ENCODE measurements around the gene AUTS2.

The AUTS2 gene

DNA sequence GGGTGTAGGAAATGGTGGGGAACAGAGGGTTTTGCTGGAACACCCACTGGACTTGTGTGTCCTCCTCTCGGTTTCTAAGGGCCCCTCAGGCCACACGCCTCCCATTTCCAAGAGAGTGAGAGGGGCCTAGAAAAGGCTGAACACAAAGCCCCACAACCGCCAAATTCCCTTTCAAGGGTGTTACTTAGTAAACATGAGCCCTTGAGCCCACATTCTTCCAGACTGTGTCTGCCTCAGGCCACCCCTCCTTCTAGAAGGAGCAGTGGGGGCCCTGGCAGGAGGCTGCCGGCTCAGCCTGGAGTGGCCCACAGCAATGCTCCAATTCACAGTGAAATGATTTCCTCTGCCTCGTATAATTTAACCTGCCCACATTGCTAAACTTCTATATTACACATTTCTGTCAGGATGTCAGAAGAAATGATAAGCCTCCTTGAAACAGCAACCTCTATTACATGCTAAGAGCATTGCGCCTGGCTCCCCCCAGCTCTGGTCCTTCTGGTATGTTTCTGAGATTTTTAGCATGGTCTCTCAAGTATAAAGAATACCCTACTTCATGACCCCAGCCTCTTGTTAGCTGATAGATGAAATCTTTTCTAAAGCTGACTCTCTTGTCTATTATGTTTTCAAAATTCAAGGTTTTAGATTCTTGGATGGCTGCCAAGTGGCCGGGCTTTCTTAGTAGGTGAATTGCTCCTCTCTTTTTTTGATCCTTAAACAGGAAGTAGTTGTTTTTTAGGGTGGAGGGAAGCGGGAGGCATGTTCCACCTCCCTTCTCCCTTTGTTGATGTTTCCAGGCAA lies 859.8 kb downstream of the AUTS2 start:
- no peak for DNase-seq

DNA sequence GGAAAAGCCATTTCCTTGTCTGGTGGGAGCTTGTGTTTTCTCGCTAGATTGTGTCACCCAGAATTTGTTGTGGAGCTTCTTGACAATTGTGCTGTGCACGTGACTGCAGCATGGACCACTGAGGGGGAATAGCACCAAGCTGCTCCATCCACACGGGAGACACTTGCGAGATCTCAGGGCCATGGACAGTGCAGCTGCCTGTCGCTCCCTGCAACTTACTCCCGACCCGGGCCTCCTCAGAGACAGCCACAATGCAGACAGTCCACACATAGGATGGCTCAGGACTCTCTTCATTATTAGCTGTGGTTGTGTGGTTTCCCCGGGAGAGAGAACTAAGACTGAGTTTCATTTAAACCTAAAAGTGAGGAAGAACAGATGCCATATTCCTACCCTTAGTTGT lies 860.5 kb downstream of the AUTS2 start:
- DNase-seq: no peak

DNA sequence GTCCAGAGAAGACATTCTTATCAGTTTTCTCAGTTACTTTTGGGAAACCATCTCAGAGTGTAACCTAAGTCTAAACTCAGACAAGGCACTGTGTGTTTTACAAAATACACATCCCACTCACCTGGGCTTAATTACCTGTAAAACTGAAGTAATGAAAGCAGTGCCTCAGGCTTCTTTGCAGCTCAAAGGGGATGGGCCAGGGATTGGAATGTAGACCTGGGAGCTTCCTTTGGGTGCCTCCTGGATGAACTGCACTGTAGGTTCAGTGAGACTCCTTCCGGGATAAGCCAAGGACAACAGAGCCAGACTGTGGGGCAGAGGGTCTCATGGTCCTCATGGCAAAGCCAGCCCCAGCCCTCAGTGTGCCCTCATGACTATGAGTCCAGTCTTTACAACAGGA lies 861.3 kb downstream of the AUTS2 start:
- no peak for DNase-seq

DNA sequence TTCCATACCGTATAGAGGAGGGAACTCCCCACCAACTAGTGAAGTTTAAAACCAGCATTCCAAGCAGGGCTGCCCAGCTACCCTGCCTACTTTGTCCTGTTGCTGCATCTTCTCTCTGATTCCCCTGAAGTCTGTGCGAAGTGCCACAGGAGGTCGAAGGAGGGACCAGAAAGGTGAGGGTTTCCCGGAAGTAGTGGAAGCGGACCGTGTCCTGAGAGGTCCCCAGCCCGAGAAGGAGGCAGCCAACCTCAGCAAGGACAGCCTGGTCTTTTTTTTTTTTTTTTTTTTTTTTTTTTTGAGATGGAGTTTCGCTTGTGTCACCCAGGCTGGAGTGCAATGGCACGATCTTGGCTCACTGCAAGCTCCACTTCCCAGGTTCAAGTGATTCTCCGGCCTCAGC lies 861.8 kb downstream of the AUTS2 start:
- DNase-seq: no peak

DNA sequence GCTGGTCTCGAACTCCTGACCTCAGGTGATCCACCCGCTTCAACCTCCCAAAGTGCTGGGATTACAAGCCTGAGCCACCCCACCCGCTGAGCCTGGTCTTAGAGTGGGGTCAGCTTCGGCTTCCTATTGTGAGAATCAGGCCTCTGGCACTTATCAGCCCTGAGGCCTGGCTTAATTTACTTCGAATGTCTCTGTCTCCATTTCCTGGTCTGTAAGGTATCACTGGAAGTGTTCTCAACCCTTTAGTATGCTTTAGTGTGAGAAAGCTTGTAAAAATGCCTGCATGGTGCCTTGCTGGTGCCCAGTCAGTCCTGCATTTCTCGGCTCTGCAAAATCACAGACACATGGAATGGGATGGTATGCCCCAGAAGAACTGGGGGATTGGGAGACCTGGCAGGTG lies 862.3 kb downstream of the AUTS2 start:
- DNase-seq: no peak

DNA sequence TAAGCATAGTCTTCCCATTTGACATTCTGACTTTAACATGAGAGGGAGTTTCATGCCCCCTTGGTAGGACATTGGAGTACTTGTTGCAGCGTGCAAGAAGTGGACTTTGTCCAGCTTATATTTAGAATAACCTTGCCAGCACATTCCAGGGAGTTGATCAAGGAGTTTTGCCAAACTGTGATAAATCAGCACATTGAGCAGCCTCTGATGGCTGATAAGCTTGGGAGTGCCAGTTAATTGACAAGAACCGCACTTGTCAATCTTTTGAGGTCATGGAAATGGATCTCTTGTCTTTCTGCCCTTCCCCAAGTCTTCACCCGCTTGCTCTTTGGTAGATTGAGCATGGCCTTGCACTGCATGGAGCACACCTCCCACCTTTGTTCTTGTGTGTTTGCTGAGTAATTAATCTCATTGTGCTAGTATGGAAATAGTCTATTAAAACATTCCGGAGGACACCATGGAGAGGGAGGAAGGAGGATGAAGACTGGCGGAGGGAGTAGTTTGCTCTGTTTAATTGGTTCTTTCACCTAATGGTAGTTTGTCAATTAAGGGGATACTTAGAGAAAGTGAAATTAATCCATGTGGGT lies 865.2 kb downstream of the AUTS2 start:
- no peak for DNase-seq

DNA sequence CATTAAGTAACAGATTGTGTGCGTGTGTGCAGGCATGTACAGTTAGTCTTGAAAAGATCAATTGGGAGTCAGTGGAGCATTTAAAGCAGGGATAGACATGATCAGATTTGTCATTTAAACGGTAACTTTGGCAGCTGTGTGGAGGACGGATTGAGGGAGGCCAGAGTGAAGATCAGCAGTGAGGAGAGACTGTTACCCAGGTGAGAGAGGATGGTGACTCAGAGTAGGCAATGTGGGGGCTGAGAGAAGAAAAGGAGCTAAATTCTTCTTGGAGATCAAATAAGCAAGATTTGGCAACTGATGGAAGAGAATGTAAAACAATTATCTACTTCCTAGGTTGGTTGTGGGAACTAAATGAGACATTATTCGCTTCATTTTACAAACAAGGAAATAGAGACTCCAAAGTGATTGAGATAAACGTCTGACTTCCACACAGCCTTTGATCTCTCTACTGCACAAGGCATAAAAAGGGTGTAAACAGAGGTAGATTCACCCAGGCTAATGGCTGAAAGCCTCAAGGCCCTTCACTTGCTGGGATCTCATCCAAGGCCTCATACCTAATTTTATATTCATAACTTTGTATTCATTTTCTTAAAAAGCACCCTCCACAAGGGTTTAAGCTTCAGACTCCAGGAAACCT lies 868.6 kb downstream of the AUTS2 start:
- DNase-seq: no peak

DNA sequence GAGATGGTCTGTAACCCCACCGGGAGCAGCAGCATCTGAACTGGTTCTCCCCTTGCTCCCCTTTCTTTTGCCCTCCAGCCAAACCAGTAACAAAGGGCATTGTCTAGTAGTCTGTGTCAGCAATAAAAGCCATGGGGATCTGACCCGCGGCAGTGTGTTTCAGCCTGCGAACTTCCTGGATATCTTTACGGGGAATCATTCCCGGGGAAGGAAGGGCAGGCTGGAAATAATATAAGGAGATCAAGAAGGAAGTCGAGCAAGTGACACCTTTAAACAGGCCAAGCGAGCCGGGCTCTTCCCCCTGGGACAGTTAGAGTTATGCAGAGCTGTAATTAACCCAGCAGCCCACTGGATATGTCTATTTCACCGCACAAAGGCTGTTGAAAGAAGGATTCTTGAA lies 872.5 kb downstream of the AUTS2 start:
- DNase-seq: no peak

DNA sequence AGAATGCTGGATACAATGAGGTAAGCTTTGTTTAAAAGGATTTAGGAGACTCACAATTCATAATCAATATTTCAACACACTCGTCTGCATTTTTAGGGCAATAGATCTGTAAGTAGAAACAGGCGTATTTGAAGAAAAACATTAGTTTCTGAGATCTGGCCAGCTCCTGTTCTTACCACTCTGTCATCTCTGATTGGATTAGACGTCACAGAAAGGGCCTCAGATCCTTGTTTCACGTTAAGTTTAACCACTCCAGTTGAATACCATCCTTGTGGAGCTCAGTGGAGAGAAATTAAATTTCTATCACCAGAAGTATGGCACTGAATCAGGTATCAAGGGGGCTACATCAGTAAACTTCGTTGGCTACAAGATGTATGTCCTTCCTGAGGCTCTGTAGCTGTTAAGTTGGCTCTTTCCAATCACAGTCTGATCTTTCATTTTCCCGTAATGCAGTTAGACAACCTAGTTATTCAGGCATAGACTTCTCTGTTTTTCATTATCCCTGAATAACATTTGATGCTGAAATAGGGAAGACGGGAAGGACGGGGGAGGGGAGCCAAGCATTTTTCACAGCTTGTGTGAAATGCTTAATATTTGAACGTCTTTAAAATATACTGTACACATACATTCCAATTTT lies 874.4 kb downstream of the AUTS2 start:
- no peak for DNase-seq

DNA sequence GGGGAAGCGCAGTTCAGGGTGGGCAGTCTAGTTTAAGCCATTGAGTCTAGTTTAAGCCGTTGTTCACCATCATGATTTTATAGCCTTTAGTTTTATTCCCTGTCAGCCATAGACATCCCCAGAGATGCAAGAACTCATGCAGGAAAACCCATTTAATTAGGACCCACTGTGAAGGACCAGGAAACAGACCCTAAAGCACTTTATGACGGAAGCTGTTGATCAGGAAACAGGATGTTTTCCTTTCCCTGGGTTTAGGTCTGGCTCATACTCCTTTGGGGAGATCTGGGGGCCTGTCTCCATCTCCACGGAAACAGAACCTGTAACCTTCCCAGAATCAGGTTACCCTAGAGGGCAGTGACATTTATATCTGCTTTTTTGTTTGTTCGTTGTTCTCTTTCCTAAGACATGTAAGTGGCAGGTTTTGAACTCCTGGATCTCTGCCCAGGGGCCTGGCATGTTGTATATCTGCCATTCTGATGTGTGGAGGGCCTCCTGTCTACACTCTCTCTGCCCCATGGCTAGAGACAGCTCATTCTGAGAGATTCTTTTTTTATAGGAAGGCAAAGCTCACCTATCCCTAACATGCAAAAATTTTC lies 876.5 kb downstream of the AUTS2 start:
- DNase-seq: no peak

DNA sequence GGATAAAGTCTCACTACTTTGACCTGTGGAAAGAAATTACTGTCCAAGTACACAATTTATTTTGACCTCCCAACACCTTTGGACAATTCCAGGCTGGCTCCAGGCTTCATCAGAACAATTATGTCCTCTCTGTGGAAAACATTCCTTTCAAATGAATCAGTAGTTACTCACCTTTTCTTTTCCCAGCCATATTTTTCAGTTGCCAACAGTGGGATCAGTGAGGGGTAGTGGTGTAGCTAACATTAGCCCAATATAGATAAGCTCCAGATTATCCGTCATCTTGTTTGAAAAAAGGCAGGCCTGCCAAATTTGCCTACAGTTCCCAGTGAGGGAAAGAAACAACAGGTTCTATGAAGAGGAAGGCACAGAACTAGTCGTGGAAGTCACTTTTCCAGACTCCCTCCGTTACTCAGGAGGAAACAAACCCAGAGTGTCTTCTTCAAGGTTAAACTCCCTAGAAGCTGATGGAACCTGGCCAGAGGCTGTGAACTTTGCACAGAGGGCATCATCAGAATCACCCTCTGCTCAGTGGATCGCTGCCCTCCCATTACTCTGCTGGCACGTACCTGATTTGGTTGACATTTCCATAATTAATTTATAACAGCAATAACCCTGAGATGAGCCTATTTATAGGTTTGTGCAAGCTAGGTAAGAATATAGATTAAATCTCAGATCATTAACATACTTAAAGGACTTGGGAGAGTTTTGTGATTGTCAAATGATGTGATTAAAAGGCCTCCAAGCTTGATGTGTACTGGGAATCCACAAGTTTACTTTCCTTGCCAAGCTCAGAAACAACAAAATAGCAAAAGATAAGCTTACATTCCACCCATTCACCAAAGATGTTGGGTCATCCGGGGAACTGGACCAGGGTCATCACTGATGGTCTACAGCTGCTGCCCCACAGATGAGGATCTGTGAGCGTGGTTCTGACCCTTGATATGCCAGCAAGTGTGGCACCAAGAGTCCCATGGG lies 879.0 kb downstream of the AUTS2 start:
- DNase-seq: no peak

DNA sequence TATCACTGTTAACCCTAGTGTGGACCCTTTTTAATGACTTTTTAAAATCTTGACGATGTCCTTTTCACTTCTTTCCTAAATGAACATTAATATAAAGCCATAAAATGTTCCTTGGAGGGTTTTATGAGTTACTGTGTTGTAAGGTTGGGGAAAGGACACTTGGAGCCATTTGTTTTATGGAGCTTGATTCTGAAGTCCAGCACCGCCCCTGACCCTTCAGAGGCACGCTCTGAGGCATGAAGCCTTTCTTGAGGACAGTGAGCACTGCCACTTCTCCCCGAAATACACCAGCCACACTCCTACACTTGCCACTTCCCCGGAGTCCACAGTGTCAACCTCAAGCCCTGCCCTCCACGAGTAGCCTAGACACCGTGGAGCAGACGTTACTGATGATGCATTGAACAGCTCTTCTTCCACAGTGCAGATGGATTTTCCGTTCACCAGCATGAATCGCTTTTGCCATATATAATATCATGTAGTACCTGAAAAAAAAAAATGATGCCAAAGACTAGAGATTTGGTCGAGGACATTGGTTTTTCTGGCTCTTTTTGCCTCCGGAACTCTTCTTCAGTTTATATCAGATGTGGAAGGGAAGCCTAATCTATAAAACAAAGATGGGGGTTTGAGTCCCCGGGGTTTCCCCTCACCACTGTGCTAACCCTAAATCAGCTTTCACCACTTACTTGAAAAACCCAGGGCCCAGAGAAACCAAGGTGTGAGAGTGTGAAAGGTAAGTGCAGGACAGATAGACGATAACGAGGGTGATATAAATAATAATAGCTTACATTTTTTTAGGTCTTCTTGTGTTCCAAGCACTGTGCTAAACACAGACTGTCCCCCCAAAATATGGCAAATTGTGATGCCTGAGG lies 881.1 kb downstream of the AUTS2 start:
- no peak for DNase-seq

DNA sequence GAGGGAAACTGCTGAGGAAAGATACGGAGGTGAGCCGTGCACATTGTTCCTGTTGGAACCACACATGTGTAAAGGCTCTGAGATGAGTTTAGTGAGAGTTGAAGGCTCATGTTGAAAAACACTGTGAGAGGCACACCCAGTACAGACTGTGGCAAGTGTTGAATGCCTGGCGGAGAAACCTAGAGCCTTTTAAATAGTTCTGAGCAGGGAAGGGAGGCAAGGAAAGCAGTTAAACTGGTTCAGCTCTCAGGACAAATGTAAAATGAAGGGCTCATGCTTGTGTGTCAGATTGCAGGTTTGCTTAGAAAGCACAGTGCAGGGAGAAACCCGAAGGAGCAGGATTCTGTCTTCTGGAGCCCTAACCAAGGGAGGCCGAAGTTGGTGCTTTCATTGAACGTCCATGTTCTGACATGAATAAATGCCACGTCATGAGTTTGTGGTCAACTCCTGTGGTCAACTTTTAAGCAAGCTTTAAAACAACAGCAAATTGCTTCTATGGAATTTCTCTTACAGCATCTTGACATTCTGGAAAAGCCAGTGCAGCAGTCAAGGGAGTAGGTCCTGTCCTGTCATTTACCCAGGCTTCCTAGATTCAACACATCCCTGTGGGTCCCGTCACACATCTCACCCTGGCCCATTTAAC lies 882.8 kb downstream of the AUTS2 start:
- no peak for DNase-seq

DNA sequence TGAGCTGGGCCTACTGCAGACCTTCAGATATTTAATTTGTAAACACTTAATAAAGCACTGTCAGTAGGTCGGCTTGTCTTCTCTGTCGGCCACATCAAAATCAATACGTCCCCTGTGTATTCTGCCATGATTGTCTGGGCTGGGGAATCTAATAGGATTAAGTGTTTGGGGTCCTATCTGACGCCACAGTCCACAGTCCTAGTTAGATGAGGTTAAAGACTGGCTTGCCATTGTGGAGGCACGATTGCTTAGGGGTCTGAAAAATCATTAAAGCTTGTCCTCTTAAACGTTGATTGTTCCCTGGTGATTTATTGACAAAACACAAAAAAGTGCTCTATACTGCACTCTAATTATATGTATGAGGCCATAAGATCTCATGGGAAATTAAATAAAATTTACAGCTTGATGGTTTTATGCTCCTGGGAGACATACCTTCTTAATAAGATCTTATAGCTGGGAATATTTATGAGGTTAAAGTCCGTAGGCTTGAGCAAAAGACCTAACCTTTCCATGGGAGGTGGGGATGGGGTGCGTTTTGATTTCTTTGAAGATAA lies 883.4 kb downstream of the AUTS2 start:
- DNase-seq: no peak

DNA sequence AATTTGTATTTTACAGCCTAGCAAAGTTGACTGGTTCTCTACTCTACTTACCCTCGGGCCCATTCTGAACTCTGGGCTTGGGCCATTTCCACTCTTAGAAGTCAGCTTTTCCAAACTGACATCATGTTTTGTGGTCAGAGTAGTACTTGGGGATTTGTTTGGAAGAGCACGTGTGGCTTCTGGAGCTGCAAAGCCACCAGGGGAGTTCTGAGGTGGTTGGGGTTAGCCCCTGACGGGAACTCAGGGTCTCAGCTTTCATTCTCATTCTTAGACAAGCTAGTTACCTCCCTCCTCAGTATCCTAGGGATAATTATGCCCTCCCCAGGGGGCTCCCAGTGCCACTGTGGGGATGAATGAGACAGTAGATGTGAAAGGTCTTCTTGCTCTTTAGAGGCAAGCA lies 886.0 kb downstream of the AUTS2 start:
- DNase-seq: no peak

DNA sequence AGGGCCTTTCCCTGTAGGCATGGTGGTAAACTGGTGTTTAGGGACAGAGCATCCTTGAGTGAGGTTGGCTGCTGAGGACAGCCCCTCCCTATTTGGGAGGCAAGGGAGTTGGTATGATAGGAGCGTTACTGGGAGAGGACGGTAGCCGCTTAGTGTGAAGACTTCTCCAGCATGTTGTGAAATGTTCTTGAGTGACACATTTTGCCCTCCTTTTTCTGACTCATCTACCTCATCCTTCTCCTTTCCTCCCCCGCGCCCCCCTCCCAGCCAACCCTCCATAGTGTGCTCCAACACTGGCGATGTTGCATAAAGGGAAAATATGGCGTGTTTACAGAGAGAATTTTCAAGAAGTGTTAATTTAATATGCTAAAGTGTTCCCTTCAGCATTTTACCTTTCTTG lies 888.7 kb downstream of the AUTS2 start:
- no peak for DNase-seq

DNA sequence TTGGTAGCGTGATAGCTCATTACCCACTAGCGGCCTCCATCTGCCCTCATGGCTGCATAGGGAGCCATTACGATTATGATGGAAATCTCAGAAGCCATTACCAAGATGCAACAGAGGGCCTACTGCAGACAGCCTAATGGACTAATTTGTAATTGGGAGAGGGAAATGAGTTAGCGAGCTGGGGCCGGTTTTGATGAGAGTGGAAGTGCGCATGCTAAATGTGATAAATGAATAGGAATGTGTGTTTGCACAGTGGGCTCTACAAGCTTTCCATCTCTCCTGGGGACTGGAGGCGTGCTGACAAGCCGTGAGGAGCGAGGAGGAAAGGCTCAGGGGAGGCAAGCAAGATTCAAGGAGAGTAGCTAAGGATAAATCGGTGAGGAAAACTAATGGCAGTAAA lies 889.2 kb downstream of the AUTS2 start:
- DNase-seq: no peak

DNA sequence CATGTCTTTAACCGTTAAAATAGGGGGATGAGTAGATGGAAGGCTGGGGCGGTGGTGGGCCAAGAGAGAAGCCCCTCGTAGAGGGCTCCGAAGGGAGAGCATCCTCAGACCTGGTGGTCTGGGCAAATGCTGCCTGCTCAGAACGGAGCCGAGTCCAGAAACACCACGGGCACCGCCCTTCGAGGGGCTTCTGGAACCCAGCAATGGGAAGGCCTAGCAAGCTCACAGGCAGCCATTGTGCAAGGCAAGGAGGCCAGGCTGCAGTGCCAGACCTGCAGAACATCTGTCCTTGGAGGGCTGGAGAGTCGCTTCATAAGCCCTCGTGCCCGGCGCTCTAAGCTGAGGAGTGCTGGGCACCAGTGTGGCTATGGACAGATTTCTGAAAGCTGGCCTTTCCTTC lies 889.6 kb downstream of the AUTS2 start:
- no peak for DNase-seq

DNA sequence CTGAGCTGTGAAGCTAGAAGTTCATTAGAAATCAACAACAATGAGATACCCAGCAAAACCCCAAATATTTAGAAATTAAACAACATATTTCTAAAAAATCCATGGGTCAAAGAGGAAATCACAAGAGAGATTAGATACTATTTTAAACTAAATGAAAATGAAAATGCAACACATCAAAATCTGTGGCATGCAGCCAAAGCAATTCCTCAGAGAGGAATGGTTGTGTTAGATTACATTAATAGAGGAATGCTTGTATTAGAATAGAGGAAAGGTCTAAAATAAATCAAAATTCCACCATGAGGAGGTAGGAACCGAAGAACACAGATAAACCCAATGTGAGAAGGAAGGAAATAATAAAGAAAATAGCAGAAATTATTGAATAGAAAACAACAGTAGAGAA lies 891.5 kb downstream of the AUTS2 start:
- DNase-seq: no peak

DNA sequence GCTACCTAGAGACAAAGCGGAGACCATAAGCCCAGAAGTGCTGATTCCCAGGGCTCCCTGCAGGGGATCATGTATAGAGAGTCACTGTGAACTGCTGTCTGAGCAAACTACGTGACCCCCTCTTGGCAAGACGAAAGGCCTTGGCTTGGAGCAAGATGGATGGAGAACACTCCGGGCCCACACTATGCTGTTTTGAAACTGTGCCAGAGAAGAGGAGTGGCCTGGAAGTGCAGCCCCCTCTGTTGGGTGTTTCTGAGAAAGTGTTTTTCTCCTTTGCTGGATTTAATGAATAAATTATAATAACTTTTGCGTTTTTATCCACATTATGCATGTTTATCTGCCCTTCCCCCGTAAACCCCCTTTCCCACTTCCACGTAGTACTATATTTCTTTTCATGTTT lies 894.4 kb downstream of the AUTS2 start:
- no peak for DNase-seq
